HEK293 (cell line): Measurements from ENCODE around the gene LIN9.

Experiments used
- CTCF ChIP-seq: fragments of 450-650 bp; formaldehyde crosslinking; IDR thresholded peaks from 2 replicates; pipeline ENCODE4 v1.5.1; 2016; ENCODE audit warnings: missing biosample characterization, missing genetic modification characterization
- GFI1B ChIP-seq: fragments of 450-650 bp; formaldehyde crosslinking; IDR thresholded peaks from 2 replicates; pipeline ENCODE4 v1.5.1; 2016; ENCODE audit warnings: missing biosample characterization, missing genetic modification characterization
- TCF7L2 ChIP-seq: IDR thresholded peaks from 2 replicates; pipeline ENCODE4 v1.6.1; 2011; ENCODE audit warnings: low read depth, mild to moderate bottlenecking, inconsistent platforms, low read length, moderate library complexity, borderline replicate concordance
- YY1 ChIP-seq: fragments of 450-650 bp; formaldehyde crosslinking; IDR thresholded peaks from 2 replicates; pipeline ENCODE4 v1.5.1; 2018; ENCODE audit warnings: missing biosample characterization, missing genetic modification characterization
- ZNF830 ChIP-seq: fragments of 450-650 bp; IDR thresholded peaks from 2 replicates; pipeline ENCODE4 v1.5.0; 2018; ENCODE audit warnings: missing biosample characterization, missing genetic modification characterization, low read depth, mild to moderate bottlenecking, moderate library complexity

- TF ChIP-seq CTCF (tag by site-specific recombination): no peak
- no peak for TF ChIP-seq TCF7L2
- TF ChIP-seq ZNF830 (tag by site-specific recombination): no peak
- no peak for TF ChIP-seq YY1 (tag by site-specific recombination)
- TF ChIP-seq GFI1B (tag by site-specific recombination): no peak
Observed at GRCh38 chr1:226261818-226262217, 47.1 kb downstream of the LIN9 start.
